GM21825 (cell line): ENCODE data around the gene RAB17.

ENCODE experiments used
- ATAC-seq: cut with Tn5 transposase; IDR thresholded peaks from one replicate; pipeline ENCODE4 v1.9.1; 2021; ENCODE audit warnings: mild to moderate bottlenecking, moderate library complexity; ENCODE audit not compliant: unreplicated experiment

Gene RAB17

DNA sequence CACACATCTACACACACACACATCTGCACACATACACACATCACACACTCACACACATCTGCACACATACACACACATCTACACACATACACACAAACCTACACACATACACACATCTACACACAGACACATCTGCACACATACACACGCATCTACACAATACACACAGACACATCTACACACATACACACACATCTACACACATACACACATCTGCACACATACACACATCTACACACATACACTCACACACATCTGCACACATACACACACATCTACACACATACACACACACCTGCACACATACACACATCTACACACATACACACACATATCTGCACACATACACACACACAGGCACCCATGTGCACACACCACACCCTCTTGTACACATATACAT, 24.6 kb downstream of the RAB17 start:
- no peak for ATAC-seq

DNA sequence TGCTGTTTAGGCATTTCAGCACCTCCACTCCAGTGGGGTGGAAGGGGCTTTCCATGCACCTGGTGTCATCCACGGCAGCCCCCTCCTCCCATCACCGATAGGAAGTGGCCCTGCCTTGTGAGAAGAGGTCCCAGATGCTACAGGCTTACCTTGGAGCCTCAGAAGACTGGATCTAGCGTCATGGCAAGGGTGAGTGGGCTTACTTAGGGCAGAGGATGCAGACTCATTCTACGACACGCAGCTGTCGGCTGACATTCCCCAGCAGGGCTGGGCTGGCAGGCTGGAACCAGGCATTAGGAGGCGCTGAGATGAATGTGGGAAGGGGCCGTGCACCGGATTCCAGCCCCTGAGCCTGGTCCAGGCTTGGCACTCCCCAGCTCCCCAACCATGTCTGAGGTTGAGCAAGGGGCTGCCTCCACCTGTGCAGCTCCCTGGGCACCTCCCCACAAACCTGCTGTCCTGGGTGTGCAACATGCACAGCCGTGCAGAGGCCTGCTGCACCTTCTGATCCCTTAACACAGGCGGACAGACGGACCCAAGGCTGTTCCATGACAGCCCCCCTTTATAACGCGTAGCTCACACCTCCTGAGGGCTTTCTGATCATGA, 25.9 kb downstream of the RAB17 start:
- no peak for ATAC-seq

DNA sequence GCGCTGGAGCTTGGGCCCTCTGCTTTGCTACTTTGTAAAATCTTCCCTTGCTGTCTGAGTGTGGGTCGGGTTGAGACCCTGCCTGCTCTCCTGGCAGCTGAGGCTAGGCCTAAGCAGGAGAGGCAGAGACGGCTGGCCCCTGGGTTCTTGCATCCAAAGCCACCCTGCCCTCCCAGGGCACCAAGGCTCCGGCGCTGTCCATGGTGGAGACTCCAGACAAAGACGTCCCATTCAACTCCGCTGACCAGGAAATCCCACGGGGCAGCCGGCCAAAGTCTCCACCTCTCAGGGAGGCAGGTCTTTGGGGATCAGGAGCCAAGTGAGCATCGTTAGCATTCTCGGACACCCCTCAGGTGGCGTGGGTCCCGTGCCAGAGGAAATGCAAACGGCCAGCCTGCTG, 26.7 kb downstream of the RAB17 start:
- no peak for ATAC-seq

DNA sequence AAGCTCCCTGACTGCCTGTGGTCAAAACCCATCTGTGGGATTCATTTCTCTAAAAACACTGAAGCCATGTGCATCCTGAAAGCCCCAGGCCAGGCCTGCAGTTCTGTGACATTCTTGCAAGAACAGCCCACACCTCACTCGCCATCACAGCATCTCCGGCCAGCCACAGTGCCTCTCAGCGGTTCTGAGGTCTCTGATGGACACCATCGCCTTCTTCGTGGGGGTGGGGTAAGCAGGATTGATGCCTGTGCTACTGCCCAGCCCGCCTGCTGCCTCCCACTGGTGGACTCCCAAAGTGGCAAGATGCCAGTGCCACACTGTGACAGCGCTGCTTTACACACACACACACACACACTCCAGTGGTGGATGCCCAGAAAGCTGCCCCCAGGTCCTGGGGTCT, 29.3 kb downstream of the RAB17 start:
- ATAC-seq, result no peak

DNA sequence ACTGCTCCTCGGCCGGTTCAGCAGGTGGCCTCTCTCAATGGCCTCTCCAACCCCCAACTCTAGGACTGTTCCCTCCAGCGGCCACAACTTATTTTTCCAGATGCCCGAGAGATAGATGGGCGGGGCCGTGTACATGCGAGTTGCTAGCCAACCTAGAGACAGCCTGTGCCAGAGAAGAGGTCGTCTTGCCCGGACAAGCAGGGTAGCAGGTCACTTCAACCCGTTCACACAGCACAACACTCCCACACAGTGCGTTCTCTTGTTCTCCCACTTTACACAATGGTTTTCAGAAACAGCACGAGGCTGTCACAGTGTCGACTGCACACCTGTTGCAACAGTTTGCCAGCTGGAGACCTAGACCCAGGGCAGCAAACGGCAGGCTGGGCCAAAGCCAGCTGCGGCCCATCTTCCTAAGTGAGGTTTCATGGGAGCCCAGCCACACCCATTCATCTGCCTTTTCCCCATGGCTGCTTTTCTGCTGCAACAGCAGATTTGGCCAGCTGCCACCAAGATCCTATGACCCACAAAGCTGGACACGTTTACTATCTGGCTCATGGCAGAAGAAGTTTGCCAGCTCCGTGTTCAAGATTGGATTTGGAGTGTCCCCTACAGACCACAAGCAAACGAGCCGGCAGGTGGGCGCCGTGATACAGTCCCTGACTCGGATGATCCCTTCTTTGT, 31.4 kb downstream of the RAB17 start:
- ATAC-seq, result no peak

DNA sequence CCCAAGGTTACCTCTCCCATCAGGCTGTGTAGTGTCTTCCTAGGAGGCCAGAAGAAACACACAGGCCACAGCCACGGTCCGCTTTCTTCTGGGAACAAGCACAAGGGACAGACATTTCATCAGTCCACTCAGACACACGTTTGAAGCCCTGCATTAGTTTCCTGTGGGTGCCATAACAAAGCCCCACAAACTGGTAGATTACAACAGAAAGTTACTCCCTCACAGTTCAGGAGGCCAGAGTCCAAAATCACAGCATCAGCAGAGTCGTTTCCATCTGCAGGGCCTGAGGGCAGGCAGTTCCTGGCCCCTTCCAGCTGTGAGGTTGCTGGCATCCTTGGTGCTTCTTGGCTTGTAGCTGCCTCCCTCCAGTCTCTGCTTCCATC, 32.9 kb downstream of the RAB17 start:
- peak; percentile 30 for ATAC-seq

DNA sequence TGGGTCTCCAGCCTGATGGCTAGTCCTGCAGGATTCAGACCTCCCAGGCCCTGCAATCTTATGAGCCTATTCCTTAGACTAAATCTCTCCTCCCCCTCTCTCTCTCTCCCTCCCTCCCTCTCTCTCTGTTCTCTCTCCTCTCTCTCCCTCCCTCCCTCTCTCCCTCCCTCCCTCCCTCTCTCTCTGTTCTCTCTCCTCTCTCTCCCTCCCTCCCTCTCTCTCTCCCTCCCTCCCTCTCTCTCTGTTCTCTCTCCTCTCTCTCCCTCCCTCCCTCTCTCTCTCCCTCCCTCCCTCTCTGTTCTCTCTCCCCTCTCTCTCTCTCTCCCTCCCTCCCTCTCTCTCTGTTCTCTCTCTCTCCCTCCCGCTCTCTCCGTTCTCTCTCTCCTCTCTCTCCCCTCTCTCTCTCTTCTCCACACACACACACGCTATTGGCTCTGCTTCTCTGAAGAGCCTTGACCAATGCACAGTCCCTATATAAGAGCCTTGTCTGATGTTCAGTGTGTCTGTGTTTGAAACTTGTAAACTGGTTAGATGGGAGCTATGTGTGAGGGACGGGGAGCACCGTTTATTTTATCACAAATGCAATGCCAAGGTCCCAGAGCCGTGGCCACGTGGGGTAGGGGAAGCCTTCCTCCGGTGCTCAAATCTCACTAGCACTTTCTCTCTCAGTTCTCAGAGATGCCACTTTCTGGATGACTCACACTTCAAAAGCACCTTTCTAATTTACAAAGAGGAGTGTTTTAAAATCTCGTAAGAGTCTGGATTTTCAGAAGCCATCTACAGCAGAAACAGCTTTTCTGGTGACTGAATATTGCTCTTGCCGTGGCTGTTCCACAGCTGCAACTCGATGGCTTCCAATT, 33.5 kb downstream of the RAB17 start:
- ATAC-seq, result peak; percentile 88

DNA sequence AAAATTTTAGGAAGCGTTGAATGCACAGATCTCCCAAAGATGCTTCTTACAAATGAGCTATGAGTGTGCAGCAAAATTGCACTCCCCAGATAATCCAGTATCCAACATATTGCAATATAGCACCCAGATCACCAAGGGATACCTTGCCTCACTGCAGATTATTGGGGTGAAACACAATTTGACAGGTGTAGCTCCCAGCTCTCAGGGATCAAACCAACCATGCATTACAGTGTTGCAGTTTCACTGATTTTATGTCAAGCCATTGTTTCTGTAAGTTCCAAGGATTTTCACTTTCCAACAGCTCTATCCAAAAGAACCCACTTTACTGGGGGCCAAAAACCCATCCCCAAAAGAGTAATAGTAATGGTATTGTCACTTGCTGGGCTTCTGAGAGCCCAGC, 35.0 kb downstream of the RAB17 start:
- no peak for ATAC-seq

DNA sequence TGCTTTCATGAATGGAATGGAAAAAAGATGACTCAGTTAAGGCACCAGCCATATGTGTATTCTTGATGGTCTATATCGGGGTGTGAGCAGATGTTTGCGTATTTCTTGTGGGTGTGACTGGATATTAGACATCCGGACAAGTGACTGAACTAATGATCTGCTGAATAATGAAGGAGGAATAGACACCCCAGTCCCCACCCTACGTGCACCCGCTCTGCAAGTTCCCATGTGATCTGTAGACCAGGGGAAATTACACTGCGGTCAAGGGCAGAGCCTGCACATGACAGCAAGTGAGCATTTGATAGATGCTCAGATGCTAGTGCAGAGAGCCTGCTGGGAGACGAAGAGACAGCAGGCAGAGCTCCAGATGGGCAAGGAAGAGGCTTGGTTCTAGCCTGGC, 36.6 kb downstream of the RAB17 start:
- no peak for ATAC-seq

DNA sequence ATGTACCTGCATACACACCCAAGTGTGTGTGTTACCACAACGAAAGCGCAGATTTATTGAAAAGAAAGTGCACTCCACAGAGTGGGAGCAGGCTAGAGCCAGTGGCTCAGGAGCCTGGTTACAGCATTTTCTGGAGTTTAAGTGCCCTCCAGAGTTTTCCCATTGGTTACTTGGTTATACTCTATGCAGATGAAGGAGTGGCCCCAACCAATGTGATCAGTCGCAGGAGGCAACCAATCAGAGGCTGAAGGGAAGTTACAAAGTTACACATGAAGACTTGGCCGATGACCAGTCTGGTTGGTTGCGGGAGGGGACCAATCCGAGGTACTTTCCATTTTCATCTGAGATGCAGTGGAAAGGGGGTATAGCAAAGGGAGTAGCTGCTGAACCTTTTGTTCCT, 37.6 kb downstream of the RAB17 start:
- no peak for ATAC-seq

DNA sequence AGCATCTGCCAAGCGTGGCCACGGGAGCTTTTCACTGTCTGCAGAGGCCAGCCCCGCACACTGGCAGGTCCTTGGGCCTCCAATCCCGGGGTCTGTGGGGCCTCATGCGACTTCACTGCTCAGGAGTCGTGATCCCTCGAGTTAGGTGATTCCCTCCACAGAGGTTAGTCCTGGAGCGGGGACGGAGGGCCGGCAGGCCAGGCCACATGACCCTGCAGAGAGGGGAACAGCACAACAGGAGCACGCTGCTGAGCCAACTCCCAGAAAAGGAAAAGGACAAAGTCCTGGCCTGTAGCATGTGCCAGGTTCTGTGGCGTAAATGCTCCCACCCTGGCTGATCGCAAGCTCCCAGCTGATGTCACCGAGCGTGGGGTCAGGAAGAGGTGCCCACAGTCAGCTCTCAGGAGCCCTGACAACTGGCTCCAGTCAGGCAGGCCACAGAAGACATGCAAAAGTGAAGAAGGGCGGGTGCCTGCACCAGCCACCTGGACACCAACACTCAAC, 39.4 kb downstream of the RAB17 start:
- no peak for ATAC-seq

DNA sequence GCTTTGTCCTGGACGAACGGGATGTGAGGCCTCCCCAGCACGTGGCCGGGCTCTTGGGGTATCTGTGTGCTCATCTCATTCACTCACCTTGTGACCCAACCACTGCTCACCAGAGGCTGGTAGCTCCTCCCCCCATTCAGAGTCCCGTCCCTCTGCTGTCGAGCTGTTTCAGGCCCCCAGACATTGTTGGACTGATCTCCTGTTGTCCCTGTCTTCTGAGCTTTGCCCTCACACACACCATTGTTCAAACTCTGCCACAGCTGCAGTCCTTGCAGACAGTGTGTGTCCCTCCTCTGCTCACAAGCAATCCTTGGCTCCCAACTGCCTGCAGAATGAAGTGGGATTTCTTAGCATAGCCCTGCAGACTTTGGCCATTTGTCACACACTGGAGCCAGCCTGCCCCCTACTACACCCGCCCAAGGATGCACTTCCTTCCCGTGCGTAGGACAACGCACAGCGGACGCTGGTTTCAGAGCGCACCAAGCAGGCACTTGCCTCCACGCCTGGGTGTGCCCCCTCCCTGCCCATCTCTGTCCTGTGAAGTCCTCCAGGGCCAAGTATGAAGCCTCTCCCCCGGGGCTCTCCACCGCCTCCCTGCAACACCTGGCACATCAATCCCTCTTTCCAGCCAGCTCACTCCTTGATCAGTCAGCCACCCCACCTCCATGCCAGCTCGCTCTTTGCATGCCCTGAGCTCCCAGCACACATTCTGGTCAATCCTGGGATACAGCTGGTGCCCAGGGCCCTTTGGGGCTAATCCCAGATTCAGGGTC, 40.7 kb downstream of the RAB17 start:
- no peak for ATAC-seq

DNA sequence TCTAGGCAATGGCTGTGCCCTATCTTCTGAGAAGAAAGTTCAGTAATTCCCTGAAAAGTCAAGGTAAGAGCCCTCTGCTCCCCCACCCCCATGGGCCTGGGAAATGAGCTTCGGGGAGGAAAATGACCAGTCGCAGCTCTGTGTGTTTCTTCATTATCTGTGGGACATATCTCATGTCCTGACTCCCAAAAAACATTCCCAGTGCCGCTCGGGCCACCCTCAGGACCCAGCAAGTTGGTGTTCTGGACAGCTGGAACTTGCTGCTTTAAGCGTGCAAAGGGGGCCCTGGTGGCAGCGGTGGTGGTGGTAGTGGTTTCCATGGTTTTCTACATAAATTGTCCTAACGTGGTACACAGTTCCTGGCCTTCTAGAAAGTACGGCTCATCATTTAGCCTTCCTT, 41.3 kb downstream of the RAB17 start:
- no peak for ATAC-seq

DNA sequence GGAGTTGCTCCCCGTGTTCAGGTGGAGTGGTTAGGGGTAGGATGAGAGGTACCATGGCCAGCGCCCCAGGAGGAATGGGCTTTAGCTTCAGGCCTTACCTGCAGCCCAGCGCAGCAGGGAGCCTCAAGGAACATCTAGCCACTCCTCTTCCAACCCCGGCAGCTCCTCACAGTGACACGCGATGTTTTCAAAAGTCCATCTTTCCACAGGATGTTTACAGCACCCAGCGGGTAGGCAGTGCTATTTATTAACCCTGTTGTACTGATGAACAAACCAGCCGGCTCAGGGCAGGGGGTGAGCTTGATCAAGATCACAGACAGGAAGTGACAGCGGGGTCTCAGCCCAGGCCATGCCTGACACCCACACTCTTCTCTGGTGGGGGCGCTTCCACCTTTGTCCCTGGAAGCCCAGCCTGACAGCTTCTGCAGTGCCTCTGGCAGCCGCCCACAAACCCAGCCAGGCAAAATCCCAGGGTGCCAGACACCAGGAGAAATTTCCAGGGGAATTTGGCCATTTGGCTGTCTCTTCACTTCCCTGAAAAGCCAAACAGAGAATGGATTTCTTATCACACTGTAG, 42.6 kb downstream of the RAB17 start:
- no peak for ATAC-seq

DNA sequence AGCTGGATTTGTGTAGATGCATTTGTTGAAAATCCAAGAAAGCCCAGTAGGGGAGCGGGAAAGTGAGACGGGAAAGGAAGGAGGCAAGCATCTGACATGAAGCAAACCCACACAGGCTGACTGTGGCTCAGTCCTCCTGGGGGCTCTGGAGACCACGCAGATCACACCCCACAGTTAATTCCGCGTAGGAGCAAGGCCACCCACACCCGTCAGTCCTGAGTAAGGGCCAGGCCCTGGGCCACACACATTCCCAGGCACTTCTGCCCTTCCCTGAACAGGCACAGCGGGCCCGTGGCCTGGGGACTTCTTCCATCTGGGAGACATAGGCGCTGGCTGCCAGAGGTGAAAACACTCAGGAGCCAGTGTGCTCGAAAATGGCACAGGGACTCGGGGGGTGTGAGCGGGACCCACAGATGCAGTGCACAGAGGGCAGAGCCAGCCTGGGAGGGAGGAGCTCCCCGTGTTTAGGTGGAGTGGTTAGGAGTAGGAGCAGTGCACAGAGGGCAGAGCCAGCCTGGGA, 43.6 kb downstream of the RAB17 start:
- ATAC-seq, result no peak

DNA sequence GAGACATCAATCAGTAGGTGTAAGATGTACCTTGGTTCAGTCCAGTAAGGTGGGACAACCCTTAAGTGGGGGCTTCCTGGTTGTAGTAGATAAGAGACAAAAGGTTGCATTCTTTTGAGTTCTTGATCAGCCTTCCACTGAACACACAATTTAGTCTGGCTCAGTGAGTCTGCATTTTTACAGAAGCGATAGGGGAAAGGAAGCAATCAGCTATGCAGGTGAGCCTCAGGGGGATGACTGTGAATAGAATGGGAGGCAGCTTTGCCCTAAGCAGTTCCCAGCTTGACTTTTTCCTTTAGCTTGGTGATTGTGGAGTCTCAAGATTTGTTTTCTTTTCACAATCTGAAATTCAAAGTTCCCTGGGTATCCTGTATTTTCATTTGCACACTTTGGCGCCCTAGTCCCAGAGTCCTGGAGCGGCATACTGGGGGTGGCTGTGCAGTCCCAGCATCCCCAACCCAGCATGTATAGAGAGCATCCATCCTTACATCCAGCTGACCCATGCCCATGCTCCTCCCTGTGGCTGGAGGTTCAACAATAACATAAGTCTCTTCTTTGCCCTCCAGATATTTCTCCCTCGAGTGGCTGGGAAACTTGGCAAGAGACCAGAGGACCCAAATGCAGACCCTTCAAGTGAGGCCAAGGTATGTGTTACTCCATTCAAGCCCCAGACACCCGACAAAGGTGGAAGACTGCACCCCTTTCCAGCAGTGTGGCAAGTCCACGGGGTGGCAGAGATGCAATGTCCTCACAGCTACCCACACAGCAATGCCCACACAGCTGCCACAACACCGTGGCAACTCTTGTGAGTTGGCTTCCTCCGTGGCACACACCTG, 44.3 kb downstream of the RAB17 start:
- no peak for ATAC-seq

DNA sequence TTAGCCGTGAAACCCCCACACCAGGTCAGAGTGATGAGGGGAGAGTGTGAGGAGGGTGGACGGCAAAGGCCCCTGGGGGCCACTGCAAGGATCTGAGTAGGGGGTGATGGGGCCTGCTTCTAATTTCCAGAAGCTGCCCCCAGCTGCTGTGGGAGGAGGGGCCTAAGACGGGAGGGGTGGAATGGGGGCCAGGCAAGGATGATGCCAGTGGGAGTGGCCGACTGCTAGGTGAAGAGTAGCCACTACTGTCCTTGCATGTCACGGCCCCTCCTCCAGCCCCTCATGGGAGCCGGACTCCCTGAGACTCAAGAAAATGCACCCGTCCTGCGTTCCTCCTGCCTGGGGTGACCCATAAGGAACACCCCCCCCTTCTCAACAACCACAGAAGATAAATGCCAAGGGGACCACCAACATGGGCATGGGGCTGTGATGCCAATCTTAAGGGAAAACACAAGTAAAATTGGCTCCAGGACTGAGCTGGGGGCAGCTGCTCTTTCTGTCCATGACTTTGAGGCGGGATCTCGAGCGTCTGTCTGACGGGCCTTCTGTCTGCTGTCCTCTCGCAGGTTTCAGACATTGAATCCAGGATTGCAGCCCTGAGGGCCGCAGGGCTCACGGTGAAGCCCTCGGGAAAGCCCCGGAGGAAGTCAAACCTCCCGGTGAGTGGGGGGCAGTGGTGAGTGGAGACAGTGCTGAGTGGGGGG, 48.4 kb downstream of the RAB17 start:
- no peak for ATAC-seq

DNA sequence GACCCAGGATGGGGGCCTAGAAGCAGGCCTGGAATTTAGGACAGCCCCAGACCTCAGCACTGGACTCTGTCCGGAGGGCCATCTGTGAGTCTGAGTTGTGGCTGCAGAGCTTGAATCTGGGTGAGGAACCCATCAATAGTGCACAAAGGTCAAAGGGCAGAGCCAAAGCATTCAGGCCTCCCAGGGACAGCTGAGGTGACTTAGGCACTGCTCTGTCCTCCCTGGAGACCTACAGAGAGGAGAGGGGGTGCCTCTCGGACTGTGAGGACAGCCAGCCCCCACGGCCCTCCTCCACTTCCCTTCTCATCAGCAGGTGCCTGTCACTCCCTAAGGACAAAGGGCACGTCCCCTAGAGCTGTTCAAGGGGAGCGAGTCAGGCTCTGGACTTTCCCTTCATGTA, 49.3 kb downstream of the RAB17 start:
- no peak for ATAC-seq

DNA sequence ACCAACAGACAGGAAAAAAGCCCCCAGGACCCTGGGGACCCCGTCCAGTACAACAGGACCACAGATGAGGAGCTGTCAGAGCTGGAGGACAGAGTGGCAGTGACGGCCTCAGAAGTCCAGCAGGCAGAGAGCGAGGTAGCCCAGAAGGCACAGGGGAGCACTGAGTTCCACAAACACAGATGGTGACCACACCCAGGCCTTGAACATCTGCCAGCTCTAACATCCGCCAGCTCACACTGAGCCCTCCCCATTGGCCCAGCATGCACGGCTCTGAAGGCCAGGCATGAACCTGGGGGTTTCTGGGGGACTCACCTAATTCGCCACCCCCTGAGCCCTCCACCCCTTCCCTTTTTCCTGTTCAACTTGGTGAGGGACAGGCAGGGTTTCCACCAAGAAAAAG, 49.7 kb downstream of the RAB17 start:
- no peak for ATAC-seq
